Spinal cord (tissue), 10 donors: ENCODE measurements around the gene RNF144A. TPM values are rescaled to one million over a fixed set of nuclear protein-coding genes. Genes with fewer than 3 reads are reported as not detected.

Experiments
- DNase-seq, 6 donors: peaks; one replicate each; pipeline versions ENCODE4 v3.0.0 to v3.0.0-alpha.2; 2013 to 2015; ENCODE audit warnings: low spot score in 6 of 6, low read depth in 4 of 6
- H3K27ac ChIP-seq: one replicate; pipeline ENCODE4 v1.5.1; 2013; ENCODE audit warnings: low read depth, low read length, control low read depth
- H3K27me3 ChIP-seq: one replicate; pipeline ENCODE4 v1.6.1; 2013; ENCODE audit warnings: low read length; ENCODE audit not compliant: control insufficient read depth, insufficient read depth
- H3K36me3 ChIP-seq: one replicate; pipeline ENCODE4 v1.6.1; 2013; ENCODE audit warnings: low read length; ENCODE audit not compliant: control insufficient read depth, insufficient read depth
- H3K4me1 ChIP-seq: one replicate; pipeline ENCODE4 v1.6.1; 2013; ENCODE audit warnings: low read length; ENCODE audit not compliant: control insufficient read depth, insufficient read depth
- H3K4me3 ChIP-seq: one replicate; pipeline ENCODE4 v1.5.1; 2013; ENCODE audit warnings: low read depth, low read length, control low read depth
- H3K9me3 ChIP-seq: one replicate; pipeline ENCODE4 v1.6.1; 2013; ENCODE audit warnings: low read length; ENCODE audit not compliant: control insufficient read depth, insufficient read depth
- WGBS: methylation state at CpG from one replicate; pipeline ENCODE4 v1.1.5; 2013; ENCODE audit warnings: missing lambda C conversion rate; ENCODE audit not compliant: insufficient coverage; 5-methylcytosine and 5-hydroxymethylcytosine counted together
- polyA plus RNA-seq, 2 donors: library from polyadenylated mRNA; unstranded; fragments of 120-200 nt; gene quantifications; one replicate each; pipeline ENCODE4 v1.2.1, GENCODE V29; 2013; ENCODE audit not compliant: insufficient read length in 2 of 2
- total RNA-seq, 2 donors: library from RNA; depleted of rRNA in 1 of 2; stranded (reverse); fragments of 120-200 nt in 1 of 2; fragments of >200 nt in 1 of 2; gene quantifications; one replicate each; pipeline versions ENCODE4 v1.2.3 to v1.2.4, GENCODE V29; 2013 to 2014
- donor health status: healthy.

The RNF144A gene
- total and polyA plus RNA-seq, 4 donors, result 38.2 to 94.0 (median 76.7) TPM

- WGBS, result no CpG with 5 or more reads among the region's 3 CpGs
- Histone ChIP-seq H3K4me1 (peaks cover 7% of the 10 kb centered on the region), H3K4me3 (no peak overlapping the region), H3K27me3 (no peaks in the 10 kb centered on the region), H3K36me3 (no peaks in the 10 kb centered on the region), H3K9me3 (no peaks in the 10 kb centered on the region), H3K27ac (no peak overlapping the region)
- no peak for DNase-seq
Observed at GRCh38 chr2:7052404-7052803, 135.2 kb downstream of the RNF144A start.

GRCh38 chr2:7053650-7054265 lies 136.5 kb downstream of the RNF144A start:
- WGBS, result 43% methylated on average over 3 of the region's 6 CpGs
- no peak overlapping the region for H3K4me3 ChIP-seq

GRCh38 chr2:7057865-7058400 lies 140.7 kb downstream of the RNF144A start:
- WGBS, result 94% methylated on average over 2 of the region's 4 CpGs
- no peak overlapping the region for H3K4me3 ChIP-seq
- H3K27ac ChIP-seq, result no peak overlapping the region
- H3K4me1 ChIP-seq, result peaks cover 7% of the 10 kb centered on the region
- H3K27me3 ChIP-seq, result no peaks in the 10 kb centered on the region
- H3K36me3 ChIP-seq, result no peaks in the 10 kb centered on the region
- no peaks in the 10 kb centered on the region for H3K9me3 ChIP-seq
- DNase-seq, result no peak

More at GRCh38 chr2:7053650-7054265, 136.5 kb downstream of the RNF144A start:
- DNase-seq, result peak in 3 of 6 donors; percentile 36 to 75 (median 62)
- Histone ChIP-seq H3K27me3 (no peaks in the 10 kb centered on the region), H3K27ac (no peak overlapping the region), H3K4me1 (peaks cover 7% of the 10 kb centered on the region), H3K9me3 (no peaks in the 10 kb centered on the region), H3K36me3 (no peaks in the 10 kb centered on the region)

GRCh38 chr2:7060156-7060555 lies 142.9 kb downstream of the RNF144A start:
- DNase-seq, result peak in 1 of 6 donors; percentile 43
- H3K9me3 ChIP-seq, result no peaks in the 10 kb centered on the region
- 18% methylated on average over 2 of the region's 2 CpGs for WGBS

GRCh38 chr2:7060631-7061449 lies 143.6 kb downstream of the RNF144A start:
- DNase-seq, result peak in 1 of 6 donors; percentile 66
- H3K4me3 ChIP-seq, result no peak overlapping the region
- WGBS, result 82% methylated on average over 5 of the region's 8 CpGs
- no peaks in the 10 kb centered on the region for H3K9me3 ChIP-seq
- no peaks in the 10 kb centered on the region for H3K27me3 ChIP-seq
- no peaks in the 10 kb centered on the region for H3K4me1 ChIP-seq
- H3K27ac ChIP-seq, result no peak overlapping the region
- H3K36me3 ChIP-seq, result no peaks in the 10 kb centered on the region

More at GRCh38 chr2:7060156-7060555, 142.9 kb downstream of the RNF144A start:
- Histone ChIP-seq H3K27me3 (no peaks in the 10 kb centered on the region), H3K36me3 (no peaks in the 10 kb centered on the region), H3K4me1 (no peaks in the 10 kb centered on the region), H3K4me3 (no peak overlapping the region), H3K27ac (no peak overlapping the region)

- H3K9me3 ChIP-seq, result no peaks in the 10 kb centered on the region
- no peaks in the 10 kb centered on the region for H3K4me1 ChIP-seq
- no peaks in the 10 kb centered on the region for H3K27me3 ChIP-seq
- no peak overlapping the region for H3K27ac ChIP-seq
- no peak for DNase-seq
- H3K36me3 ChIP-seq, result no peaks in the 10 kb centered on the region
- 100% methylated on average over 2 of the region's 3 CpGs for WGBS
- H3K4me3 ChIP-seq, result no peak overlapping the region
Observed at GRCh38 chr2:7061450-7061789, 144.2 kb downstream of the RNF144A start.

GRCh38 chr2:7061921-7062320 lies 144.7 kb downstream of the RNF144A start:
- 65% methylated on average over 3 of the region's 3 CpGs for WGBS
- peak in 2 of 6 donors; percentile 25 to 26 for DNase-seq

GRCh38 chr2:7063789-7064188 lies 146.6 kb downstream of the RNF144A start:
- WGBS, result 100% methylated on average over 1 of the region's 3 CpGs
- H3K27me3 ChIP-seq, result no peaks in the 10 kb centered on the region

More at GRCh38 chr2:7061921-7062320, 144.7 kb downstream of the RNF144A start:
- H3K27ac ChIP-seq, result no peak overlapping the region
- no peaks in the 10 kb centered on the region for H3K9me3 ChIP-seq
- no peak overlapping the region for H3K4me3 ChIP-seq
- no peaks in the 10 kb centered on the region for H3K27me3 ChIP-seq
- no peaks in the 10 kb centered on the region for H3K36me3 ChIP-seq
- no peaks in the 10 kb centered on the region for H3K4me1 ChIP-seq

GRCh38 chr2:7068457-7068856 lies 151.2 kb downstream of the RNF144A start:
- no peak for DNase-seq
- 86% methylated on average over 5 of the region's 5 CpGs for WGBS

More at GRCh38 chr2:7063789-7064188, 146.6 kb downstream of the RNF144A start:
- Histone ChIP-seq H3K4me1 (no peaks in the 10 kb centered on the region), H3K36me3 (no peaks in the 10 kb centered on the region), H3K4me3 (no peak overlapping the region), H3K27ac (no peak overlapping the region), H3K9me3 (no peaks in the 10 kb centered on the region)
- DNase-seq, result no peak

More at GRCh38 chr2:7068457-7068856, 151.2 kb downstream of the RNF144A start:
- Histone ChIP-seq H3K9me3 (no peaks in the 10 kb centered on the region), H3K27ac (no peak overlapping the region), H3K4me1 (no peaks in the 10 kb centered on the region), H3K4me3 (no peak overlapping the region), H3K27me3 (no peaks in the 10 kb centered on the region), H3K36me3 (no peaks in the 10 kb centered on the region)
